Stimulated activated CD4-positive, alpha-beta T cell treated with anti-CD3 and anti-CD28 coated beads, Interleukin-15, amount 100 ng/mL, for 24 hours (primary cell): ENCODE results near the gene BAIAP3.

Source experiments
- DNase-seq: peaks from one replicate; pipeline ENCODE4 v3.0.0-alpha.2; 2020

Gene BAIAP3

GRCh38 chr16:1299012-1299867, 34.2 kb upstream of the BAIAP3 start:
- DNase-seq, result no peak

- no peak for DNase-seq
These were observed 33.6 kb upstream of the BAIAP3 start for GRCh38 chr16:1299868-1300203.

DNA sequence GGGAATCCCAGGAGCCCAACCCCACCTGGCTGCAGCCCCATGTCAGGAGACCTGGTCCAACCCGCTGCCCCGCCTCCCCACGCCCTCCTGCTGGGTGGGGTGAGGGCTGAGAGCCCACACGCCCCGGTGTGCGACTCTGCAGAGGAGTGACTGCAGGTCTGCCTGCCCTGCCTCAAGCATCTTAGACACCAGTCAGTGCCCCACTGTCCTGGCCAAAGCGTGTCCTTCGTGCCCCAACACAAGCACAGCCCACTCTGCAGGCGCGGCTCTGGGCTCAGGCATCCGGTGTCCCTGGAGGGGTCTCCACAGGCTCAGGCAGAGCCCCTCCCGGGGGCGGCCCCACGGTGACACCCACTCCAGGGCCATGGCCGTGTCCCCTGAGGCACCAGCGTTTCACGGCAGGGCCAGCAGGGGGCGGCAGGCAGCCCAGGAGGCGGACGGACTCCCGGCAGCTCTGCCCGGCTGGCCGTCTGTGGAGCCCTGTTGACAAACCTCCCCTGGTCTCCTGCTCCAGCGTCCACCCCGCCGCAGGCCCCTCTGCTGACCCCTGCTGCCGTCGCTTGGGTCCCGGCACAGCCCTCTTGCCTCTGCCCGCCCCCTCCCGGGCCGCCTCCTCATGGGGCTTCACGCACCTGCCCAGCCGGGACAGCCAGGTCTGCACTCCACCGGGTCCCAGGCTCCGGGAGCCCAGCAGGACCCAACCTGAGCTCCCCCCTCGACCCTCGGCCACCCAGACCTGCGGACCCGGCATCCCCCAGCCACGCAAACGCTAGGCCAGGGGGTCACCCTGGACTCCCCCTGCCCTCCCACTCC, 32.6 kb upstream of the BAIAP3 start:
- peak; percentile 84 for DNase-seq

- no peak for DNase-seq
These were observed 31.9 kb upstream of the BAIAP3 start for GRCh38 chr16:1301562-1301961.

GRCh38 chr16:1305823-1306222, 27.6 kb upstream of the BAIAP3 start:
- DNase-seq, result no peak

GRCh38 chr16:1306334-1306733, 27.1 kb upstream of the BAIAP3 start:
- no peak for DNase-seq

- no peak for DNase-seq
These were observed 25.1 kb upstream of the BAIAP3 start for GRCh38 chr16:1308036-1308976.

DNA sequence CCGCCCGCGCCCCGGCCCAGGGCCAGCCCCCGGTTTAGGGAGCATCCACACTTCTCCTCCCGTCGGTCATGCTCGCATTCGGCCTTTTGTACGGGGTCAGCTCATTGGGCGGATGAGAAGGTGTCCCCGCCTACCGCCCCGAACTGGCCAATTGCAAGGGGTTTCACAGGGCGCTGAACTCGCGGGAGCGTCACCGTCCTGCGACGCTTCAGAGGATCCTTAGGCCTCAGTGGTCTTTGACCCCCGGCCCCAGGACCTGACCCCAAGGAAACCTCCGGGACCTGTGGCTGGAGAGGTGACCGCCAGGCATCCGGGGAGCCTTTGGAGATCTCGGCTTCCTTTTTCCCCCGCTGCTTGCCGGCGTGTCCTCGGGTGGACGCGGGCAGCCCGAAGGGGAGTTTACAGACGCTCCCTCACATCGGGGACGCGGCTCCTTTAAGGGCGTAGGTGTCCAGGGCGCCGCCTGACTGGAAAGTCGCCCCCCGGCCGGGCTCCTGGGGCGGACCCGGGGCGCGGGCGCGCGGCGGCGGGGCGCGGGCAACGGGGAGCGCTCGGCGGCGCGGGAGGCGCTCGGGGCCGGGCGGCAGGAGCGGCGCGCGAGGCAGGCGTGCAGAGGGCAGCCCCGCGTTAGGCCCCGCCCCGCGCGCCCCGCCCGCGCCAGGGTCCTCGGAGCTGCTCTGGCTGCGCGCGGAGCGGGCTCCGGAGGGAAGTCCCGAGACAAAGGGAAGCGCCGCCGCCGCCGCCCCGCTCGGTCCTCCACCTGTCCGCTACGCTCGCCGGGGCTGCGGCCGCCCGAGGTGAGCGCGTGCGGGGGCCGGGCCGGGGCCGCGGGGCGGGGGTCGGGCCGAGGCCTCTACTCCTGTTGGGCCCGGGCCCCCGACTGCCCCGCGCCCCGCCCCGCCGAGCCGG, 24.2 kb upstream of the BAIAP3 start, which contains the start of gene UBE2I:
Gene UBE2I, plus strand, starts transcription at position 660 of the 909 bp plus-strand sequence. CDS start 4,395 bp downstream, outside the sequence.
- DNase-seq, result peak; percentile 96

DNA sequence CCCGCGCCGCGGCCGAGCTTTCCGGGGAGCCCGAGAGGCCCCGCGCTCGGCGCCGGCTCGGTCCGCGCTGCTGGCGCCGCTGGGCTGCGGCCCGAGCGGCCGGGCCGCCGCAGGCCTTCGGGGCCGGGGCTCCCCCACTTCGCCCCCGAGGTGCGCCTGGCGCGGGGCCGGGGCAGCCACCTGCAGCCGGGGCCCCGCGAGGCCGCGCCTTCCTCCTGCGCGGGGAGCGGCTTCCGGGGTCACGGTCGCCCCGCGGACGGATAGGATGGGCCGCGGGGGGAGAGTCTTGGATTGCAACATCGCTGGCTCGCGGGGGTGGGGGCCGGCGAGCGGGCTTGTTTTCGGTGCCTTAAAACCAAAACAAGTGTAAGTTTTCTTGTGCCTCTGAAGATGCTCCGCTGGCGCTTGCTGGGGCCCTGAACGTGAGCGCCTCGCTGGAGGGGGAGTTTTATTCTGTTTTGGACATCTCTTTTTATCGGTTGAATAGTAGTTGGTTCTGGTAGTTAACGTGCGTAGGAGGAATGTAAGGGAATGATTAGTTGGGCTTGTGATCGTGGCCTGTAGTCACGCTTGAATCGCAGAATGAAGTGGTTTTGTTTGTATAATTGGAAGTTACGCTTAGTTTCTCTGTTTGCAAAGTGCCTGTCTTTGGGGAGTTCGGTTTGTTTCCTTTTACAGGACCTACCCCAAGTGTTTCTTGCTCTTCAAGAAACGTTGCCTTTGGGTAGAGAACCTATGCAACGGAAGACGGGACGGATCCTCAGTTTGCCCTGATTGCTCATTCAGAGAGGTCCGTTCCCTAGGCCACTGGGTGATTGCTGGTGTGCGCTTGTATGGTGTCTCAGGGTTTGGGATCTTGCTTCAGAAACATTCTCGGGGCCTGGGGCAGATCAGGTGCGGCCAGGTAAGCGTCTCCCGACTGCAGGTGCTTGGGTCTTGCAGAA, 23.3 kb upstream of the BAIAP3 start:
- peak; percentile 69 for DNase-seq

DNA sequence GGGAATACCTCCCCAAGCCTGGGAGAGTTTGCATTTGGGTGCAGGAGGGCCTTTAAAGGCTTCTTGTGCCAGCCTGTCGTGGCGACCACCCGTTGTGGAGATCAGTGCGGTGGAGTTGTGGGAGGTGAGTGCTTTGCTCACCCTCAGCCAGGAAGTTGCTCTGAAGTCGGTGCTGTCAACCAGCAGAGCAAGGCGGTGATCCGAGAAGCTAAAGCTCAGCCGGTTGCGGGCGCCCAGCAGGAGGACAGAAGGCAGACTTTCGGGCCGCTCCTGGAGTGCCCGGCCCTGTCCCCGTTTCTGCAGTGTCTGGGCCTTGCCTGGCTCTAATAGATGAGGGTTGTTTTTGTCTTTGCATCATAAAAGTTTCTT, 22.6 kb upstream of the BAIAP3 start:
- DNase-seq, result peak; percentile 41

GRCh38 chr16:1311212-1311737, 22.2 kb upstream of the BAIAP3 start:
- DNase-seq, result no peak

- DNase-seq, result no peak
These were observed 21.5 kb upstream of the BAIAP3 start for GRCh38 chr16:1311738-1312466.

- DNase-seq, result no peak
These were observed 21.0 kb upstream of the BAIAP3 start for GRCh38 chr16:1312467-1312816.

DNA sequence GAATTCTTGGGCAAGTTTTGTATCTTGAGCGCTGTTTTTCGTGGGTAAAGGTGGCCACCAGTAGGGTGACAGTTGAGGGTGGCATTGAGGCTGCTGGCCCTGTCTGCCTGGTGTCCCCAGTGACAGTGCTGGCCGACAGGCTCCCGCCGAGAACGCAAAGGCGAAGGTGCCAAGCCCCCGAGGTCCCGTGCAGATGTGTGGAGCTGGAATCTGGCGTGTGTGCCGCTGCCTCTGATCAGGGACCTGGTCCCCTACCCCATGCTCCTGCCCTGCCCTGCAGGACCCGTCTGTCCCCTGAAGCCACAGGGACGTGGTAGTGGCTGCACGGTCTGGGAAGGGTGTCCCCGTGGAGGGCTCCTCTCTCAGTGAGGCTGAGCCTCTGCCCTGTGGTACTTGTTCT, 20.5 kb upstream of the BAIAP3 start:
- no peak for DNase-seq

GRCh38 chr16:1313721-1314369, 19.6 kb upstream of the BAIAP3 start:
- no peak for DNase-seq

DNA sequence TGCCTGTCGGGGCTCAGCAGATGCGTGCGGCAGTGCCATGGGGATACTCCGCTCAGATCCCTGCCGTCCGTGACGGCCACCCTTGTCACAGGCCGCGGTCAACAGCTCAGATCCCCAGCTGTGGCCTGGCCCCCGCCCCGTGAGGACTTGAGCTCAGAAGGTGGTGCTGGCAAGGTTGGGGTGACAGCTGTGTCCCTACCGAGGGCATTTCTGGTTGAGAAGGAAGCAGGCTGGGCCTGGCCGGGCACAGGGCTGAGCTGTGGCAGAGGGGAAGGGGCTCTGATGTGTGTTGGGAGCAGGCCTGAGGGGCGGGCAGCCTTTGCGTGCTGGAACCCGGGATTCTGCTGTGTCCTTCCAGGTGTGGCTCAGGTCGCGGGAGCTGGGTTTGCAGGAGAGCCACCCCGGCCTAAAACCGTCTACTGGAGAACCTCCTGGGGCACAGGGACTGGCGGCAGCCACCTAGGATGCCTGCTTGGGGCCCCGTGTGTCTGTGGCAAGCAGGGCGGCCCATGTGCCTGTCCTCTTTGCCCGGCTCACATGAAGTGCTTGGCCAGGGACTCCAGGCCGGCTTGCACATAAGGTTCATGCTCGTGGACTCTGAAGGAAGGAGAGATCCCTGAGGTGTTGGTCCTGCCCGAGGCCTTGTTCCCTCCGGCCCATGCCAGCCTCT, 18.9 kb upstream of the BAIAP3 start:
- no peak for DNase-seq

DNA sequence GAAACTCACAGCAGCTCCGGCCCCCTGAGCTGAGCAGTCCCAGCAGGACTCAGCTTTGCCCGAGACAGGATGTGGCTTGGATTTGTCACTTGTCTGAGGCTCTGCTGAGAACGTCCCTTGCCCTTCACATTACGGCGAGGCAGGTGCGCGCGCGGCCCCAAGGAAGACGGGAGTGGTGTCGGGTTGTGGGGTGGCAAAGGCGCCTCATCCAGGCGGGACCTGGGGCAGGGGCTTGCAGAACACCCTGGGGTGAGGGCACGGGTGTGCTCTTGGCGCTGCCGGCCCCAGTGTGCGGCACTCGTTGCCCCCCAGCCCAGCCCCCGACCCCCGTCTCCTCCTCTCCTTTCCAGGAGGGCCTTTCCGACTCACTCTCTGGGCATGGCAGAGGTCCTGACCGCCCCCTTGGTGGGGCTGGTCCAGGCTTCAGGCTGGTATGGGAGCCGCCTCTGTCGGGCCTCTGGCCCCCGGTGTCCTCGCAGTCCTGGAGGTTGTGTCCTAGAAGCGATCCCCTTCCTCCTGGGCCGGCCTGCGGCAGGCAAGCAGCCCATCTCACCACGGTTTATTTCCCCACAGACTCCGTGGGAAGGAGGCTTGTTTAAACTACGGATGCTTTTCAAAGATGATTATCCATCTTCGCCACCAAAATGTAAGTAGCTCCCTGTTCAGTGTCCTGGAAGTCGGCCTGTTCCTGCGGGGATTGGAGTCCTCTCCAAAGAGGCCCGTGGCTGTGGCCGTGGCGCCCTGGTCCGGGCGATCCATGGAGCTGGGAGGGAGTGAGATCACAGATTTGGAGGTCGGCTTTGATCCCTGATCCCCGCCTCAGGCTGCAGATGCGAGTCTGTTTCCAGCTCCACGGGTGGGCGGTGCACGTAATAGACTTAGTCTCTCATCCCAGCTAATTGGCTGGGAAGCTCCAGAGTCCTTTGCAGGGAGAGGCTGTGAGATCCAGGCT, 18.1 kb upstream of the BAIAP3 start:
- no peak for DNase-seq

DNA sequence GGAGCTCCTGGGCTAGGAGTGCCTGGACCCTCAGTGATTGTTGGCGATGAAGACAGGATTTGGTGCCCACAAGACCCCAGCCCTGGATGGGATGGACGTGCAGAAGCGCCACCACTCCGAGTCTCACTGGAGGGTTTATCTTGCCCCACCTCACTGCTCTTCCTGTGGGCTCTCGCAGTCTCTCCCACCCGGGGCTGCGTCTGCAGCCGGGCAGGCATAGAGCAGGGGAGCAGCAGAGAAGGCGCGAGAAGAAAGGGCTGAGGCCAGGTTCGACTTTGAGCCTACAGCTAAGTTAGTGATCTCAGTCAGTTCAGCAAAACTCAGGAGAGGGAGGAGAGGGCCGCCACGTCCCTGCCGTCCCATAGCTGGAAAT, 17.4 kb upstream of the BAIAP3 start:
- DNase-seq, result no peak
